Stimulated activated memory B cell treated with anti-CD40 and anti-IgM and Interleukin-4, amounts not matched to agents 10 μg/mL and 1 μg/mL and 100 μg/mL, for 72 hours (primary cell): ENCODE data around the gene ATP6AP1.

Source experiments
- ATAC-seq: fragments of 150-1000 bp; cut with Tn5 transposase; 2 replicates; pipeline ENCODE4 v1.10.0; 2021
- H3K27ac Mint-ChIP-seq: one replicate; pipeline ENCODE4 v1.8.0; 2022; ENCODE audit warnings: mild to moderate bottlenecking, mixed read lengths
- H3K27me3 Mint-ChIP-seq: one replicate; pipeline ENCODE4 v1.8.0; 2022; ENCODE audit warnings: mixed read lengths
- H3K36me3 Mint-ChIP-seq: one replicate; pipeline ENCODE4 v1.8.0; 2022; ENCODE audit warnings: mixed read lengths
- H3K4me1 Mint-ChIP-seq: one replicate; pipeline ENCODE4 v1.8.0; 2022; ENCODE audit warnings: mixed read lengths
- H3K4me3 Mint-ChIP-seq: one replicate; pipeline ENCODE4 v1.8.0; 2022; ENCODE audit warnings: mild to moderate bottlenecking, moderate library complexity, mixed read lengths
- H3K9me3 Mint-ChIP-seq: one replicate; pipeline ENCODE4 v1.8.0; 2022; ENCODE audit warnings: mixed read lengths

The ATP6AP1 gene

GRCh38 chrX:154464806-154465365 is 36.4 kb downstream of the ATP6AP1 start:
- Mint-ChIP-seq H3K36me3 (peaks cover 15% of the 10 kb centered on the region), H3K27ac (no peak overlapping the region)

GRCh38 chrX:154465601-154466000 is 37.1 kb downstream of the ATP6AP1 start:
- ATAC-seq: no peak

More at GRCh38 chrX:154464806-154465365, 36.4 kb downstream of the ATP6AP1 start:
- no peaks in the 10 kb centered on the region for H3K9me3 Mint-ChIP-seq
- H3K27me3 Mint-ChIP-seq: no peaks in the 10 kb centered on the region
- no peak for ATAC-seq
- peaks cover 12% of the 10 kb centered on the region for H3K4me1 Mint-ChIP-seq
- H3K4me3 Mint-ChIP-seq: no peak overlapping the region

GRCh38 chrX:154466036-154466435 is 37.6 kb downstream of the ATP6AP1 start:
- Mint-ChIP-seq H3K27me3 (no peaks in the 10 kb centered on the region), H3K36me3 (peaks cover 23% of the 10 kb centered on the region), H3K9me3 (no peaks in the 10 kb centered on the region), H3K27ac (no peak overlapping the region), H3K4me1 (peaks cover 7% of the 10 kb centered on the region), H3K4me3 (no peak overlapping the region)
- no peak for ATAC-seq

More at GRCh38 chrX:154465601-154466000, 37.1 kb downstream of the ATP6AP1 start:
- Mint-ChIP-seq H3K36me3 (peaks cover 22% of the 10 kb centered on the region), H3K9me3 (no peaks in the 10 kb centered on the region), H3K27me3 (no peaks in the 10 kb centered on the region), H3K4me1 (peaks cover 7% of the 10 kb centered on the region), H3K4me3 (no peak overlapping the region), H3K27ac (no peak overlapping the region)

- Mint-ChIP-seq H3K27me3 (no peaks in the 10 kb centered on the region), H3K36me3 (peaks cover 18% of the 10 kb centered on the region), H3K4me1 (peaks cover 1% of the 10 kb centered on the region), H3K9me3 (no peaks in the 10 kb centered on the region), H3K4me3 (no peak overlapping the region), H3K27ac (no peak overlapping the region)
- no peak for ATAC-seq
Observed at GRCh38 chrX:154466907-154467306, 38.4 kb downstream of the ATP6AP1 start.

GRCh38 chrX:154467556-154467955 is 39.1 kb downstream of the ATP6AP1 start:
- no peak for ATAC-seq
- H3K9me3 Mint-ChIP-seq: no peaks in the 10 kb centered on the region
- no peaks in the 10 kb centered on the region for H3K4me1 Mint-ChIP-seq
- H3K4me3 Mint-ChIP-seq: no peak overlapping the region
- no peaks in the 10 kb centered on the region for H3K27me3 Mint-ChIP-seq
- H3K27ac Mint-ChIP-seq: no peak overlapping the region
- H3K36me3 Mint-ChIP-seq: peaks cover 21% of the 10 kb centered on the region

- ATAC-seq: no peak
- Mint-ChIP-seq H3K36me3 (peaks cover 26% of the 10 kb centered on the region), H3K9me3 (no peaks in the 10 kb centered on the region), H3K4me3 (no peak overlapping the region), H3K27ac (no peak overlapping the region), H3K4me1 (no peaks in the 10 kb centered on the region), H3K27me3 (no peaks in the 10 kb centered on the region)
Observed at GRCh38 chrX:154468217-154468616, 39.7 kb downstream of the ATP6AP1 start.

GRCh38 chrX:154469114-154469513 is 40.6 kb downstream of the ATP6AP1 start:
- H3K4me1 Mint-ChIP-seq: no peaks in the 10 kb centered on the region
- H3K36me3 Mint-ChIP-seq: peaks cover 31% of the 10 kb centered on the region
- no peak overlapping the region for H3K27ac Mint-ChIP-seq
- no peak for ATAC-seq
- H3K4me3 Mint-ChIP-seq: no peak overlapping the region
- no peaks in the 10 kb centered on the region for H3K9me3 Mint-ChIP-seq
- H3K27me3 Mint-ChIP-seq: no peaks in the 10 kb centered on the region

GRCh38 chrX:154469880-154470279 is 41.4 kb downstream of the ATP6AP1 start:
- Mint-ChIP-seq H3K36me3 (peaks cover 31% of the 10 kb centered on the region), H3K27ac (no peak overlapping the region), H3K27me3 (no peaks in the 10 kb centered on the region), H3K4me1 (no peaks in the 10 kb centered on the region), H3K4me3 (no peak overlapping the region), H3K9me3 (no peaks in the 10 kb centered on the region)
- ATAC-seq: no peak

- Mint-ChIP-seq H3K36me3 (peaks cover 35% of the 10 kb centered on the region), H3K27me3 (no peaks in the 10 kb centered on the region), H3K4me1 (no peaks in the 10 kb centered on the region), H3K9me3 (no peaks in the 10 kb centered on the region), H3K27ac (no peak overlapping the region), H3K4me3 (no peak overlapping the region)
- ATAC-seq: no peak
Observed at GRCh38 chrX:154470434-154470833, 42.0 kb downstream of the ATP6AP1 start.

GRCh38 chrX:154470914-154471568 is 42.6 kb downstream of the ATP6AP1 start:
- no peaks in the 10 kb centered on the region for H3K27me3 Mint-ChIP-seq
- no peaks in the 10 kb centered on the region for H3K4me1 Mint-ChIP-seq
- ATAC-seq: no peak
- H3K27ac Mint-ChIP-seq: no peak overlapping the region
- peaks cover 39% of the 10 kb centered on the region for H3K36me3 Mint-ChIP-seq
- H3K9me3 Mint-ChIP-seq: no peaks in the 10 kb centered on the region
- no peak overlapping the region for H3K4me3 Mint-ChIP-seq

GRCh38 chrX:154471839-154472684 is 43.6 kb downstream of the ATP6AP1 start:
- H3K9me3 Mint-ChIP-seq: no peaks in the 10 kb centered on the region
- no peak for ATAC-seq

GRCh38 chrX:154472685-154473632 is 44.5 kb downstream of the ATP6AP1 start:
- peak overlapping the region; percentile 31 for H3K27ac Mint-ChIP-seq
- no peaks in the 10 kb centered on the region for H3K9me3 Mint-ChIP-seq

More at GRCh38 chrX:154471839-154472684, 43.6 kb downstream of the ATP6AP1 start:
- Mint-ChIP-seq H3K27me3 (no peaks in the 10 kb centered on the region), H3K27ac (no peak overlapping the region), H3K4me3 (no peak overlapping the region), H3K36me3 (peaks cover 39% of the 10 kb centered on the region), H3K4me1 (no peaks in the 10 kb centered on the region)

GRCh38 chrX:154473683-154474082 is 45.2 kb downstream of the ATP6AP1 start:
- H3K27ac Mint-ChIP-seq: peak overlapping the region; percentile 31
- no peak for ATAC-seq
- no peak overlapping the region for H3K4me3 Mint-ChIP-seq

More at GRCh38 chrX:154472685-154473632, 44.5 kb downstream of the ATP6AP1 start:
- Mint-ChIP-seq H3K27me3 (no peaks in the 10 kb centered on the region), H3K36me3 (peaks cover 39% of the 10 kb centered on the region), H3K4me3 (no peak overlapping the region), H3K4me1 (no peaks in the 10 kb centered on the region)
- no peak for ATAC-seq

GRCh38 chrX:154476821-154477220 is 48.3 kb downstream of the ATP6AP1 start:
- ATAC-seq: no peak
- Mint-ChIP-seq H3K4me1 (peaks cover 12% of the 10 kb centered on the region), H3K36me3 (peaks cover 24% of the 10 kb centered on the region), H3K4me3 (no peak overlapping the region), H3K27me3 (no peaks in the 10 kb centered on the region), H3K27ac (no peak overlapping the region), H3K9me3 (no peaks in the 10 kb centered on the region)

More at GRCh38 chrX:154473683-154474082, 45.2 kb downstream of the ATP6AP1 start:
- Mint-ChIP-seq H3K36me3 (peaks cover 39% of the 10 kb centered on the region), H3K4me1 (no peaks in the 10 kb centered on the region), H3K9me3 (no peaks in the 10 kb centered on the region), H3K27me3 (no peaks in the 10 kb centered on the region)
